GM21529 (cell line): ENCODE data around the gene THRA.
"Not testable (repeated sequence)": the region's sequence is repeated elsewhere in the genome, so short reads cannot be mapped to it uniquely, and the experiment has no call there.

Experiments
- ATAC-seq: cut with Tn5 transposase; IDR thresholded peaks from one replicate; pipeline ENCODE4 v1.9.1; 2021; ENCODE audit not compliant: unreplicated experiment

THRA gene

GRCh38 chr17:40112191-40112711 lies 49.5 kb downstream of the THRA start:
- no peak for ATAC-seq

GRCh38 chr17:40112718-40113109 lies 49.9 kb downstream of the THRA start:
- ATAC-seq = no peak

- peak; percentile 83 for ATAC-seq
These were observed 50.5 kb downstream of the THRA start for GRCh38 chr17:40113110-40113906.

- no peak for ATAC-seq
These were observed 51.1 kb downstream of the THRA start for GRCh38 chr17:40113907-40114245.

GRCh38 chr17:40115101-40115436 lies 52.3 kb downstream of the THRA start:
- ATAC-seq = no peak

- ATAC-seq = peak; percentile 47
These were observed 58.7 kb downstream of the THRA start, which contains the start of gene MSL1 for GRCh38 chr17:40121181-40122135. Gene MSL1, plus strand, starts transcription at chr17:40121971. Its CDS starts 642 bp downstream, at chr17:40122613.

- ATAC-seq = peak; percentile 40
These were observed 59.6 kb downstream of the THRA start for GRCh38 chr17:40122136-40122998.

- ATAC-seq = peak; percentile 25
These were observed 60.4 kb downstream of the THRA start for GRCh38 chr17:40122999-40123810.

- no peak for ATAC-seq
These were observed 61.0 kb downstream of the THRA start for GRCh38 chr17:40123811-40124114.

GRCh38 chr17:40124279-40125141 lies 61.7 kb downstream of the THRA start:
- ATAC-seq = no peak

GRCh38 chr17:40129498-40129897 lies 66.7 kb downstream of the THRA start:
- no peak for ATAC-seq

- ATAC-seq = no peak
These were observed 67.7 kb downstream of the THRA start for GRCh38 chr17:40130352-40131042.

GRCh38 chr17:40134184-40134583 lies 71.4 kb downstream of the THRA start:
- ATAC-seq = no peak

GRCh38 chr17:40135817-40136216 lies 73.1 kb downstream of the THRA start:
- no peak for ATAC-seq

- peak; percentile 17 for ATAC-seq
These were observed 76.8 kb downstream of the THRA start for GRCh38 chr17:40139566-40140058.

- ATAC-seq = not testable (repeated sequence)
These were observed 80.4 kb downstream of the THRA start for GRCh38 chr17:40143166-40143565.
